ENCODE data around the gene PHF21A.

Gene PHF21A

DNA sequence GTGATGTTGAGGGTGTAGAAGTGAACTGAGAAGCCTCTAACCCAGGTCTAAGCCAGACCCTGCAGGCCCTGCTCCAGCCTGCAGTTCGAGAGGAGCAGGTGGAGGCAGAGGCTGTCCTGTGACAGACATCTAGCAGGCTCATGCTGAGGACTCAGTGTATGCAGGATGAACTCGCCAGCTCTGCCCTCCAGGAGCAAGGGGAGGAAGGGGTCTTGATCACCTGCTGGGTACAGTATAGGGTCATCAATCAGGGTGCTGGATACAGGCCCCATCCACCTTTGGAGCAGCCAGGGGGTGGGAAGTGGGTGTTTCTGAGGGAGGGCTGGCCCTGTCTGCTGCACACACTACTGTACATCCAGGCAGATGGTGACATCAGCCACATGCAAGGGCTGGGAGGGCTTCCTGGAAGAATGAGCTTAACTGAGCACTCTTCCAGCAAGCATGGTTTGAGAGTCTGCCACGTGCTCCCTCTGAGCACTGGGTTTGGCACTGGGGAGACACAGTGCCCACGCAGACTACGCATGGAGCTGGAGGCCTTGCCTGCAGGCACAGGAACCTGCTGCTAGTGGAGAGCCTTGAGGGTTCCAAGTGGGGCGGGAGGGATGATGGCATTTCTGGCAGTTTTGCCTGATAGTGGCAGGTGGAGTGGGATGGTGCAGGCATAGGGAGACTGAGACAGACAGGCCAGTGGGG, 226.6 kb downstream of the PHF21A start:
- TF ChIP-seq, protein P1, sequence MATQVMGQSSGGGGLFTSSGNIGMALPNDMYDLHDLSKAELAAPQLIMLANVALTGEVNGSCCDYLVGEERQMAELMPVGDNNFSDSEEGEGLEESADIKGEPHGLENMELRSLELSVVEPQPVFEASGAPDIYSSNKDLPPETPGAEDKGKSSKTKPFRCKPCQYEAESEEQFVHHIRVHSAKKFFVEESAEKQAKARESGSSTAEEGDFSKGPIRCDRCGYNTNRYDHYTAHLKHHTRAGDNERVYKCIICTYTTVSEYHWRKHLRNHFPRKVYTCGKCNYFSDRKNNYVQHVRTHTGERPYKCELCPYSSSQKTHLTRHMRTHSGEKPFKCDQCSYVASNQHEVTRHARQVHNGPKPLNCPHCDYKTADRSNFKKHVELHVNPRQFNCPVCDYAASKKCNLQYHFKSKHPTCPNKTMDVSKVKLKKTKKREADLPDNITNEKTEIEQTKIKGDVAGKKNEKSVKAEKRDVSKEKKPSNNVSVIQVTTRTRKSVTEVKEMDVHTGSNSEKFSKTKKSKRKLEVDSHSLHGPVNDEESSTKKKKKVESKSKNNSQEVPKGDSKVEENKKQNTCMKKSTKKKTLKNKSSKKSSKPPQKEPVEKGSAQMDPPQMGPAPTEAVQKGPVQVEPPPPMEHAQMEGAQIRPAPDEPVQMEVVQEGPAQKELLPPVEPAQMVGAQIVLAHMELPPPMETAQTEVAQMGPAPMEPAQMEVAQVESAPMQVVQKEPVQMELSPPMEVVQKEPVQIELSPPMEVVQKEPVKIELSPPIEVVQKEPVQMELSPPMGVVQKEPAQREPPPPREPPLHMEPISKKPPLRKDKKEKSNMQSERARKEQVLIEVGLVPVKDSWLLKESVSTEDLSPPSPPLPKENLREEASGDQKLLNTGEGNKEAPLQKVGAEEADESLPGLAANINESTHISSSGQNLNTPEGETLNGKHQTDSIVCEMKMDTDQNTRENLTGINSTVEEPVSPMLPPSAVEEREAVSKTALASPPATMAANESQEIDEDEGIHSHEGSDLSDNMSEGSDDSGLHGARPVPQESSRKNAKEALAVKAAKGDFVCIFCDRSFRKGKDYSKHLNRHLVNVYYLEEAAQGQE (IDR thresholded peaks at IDR 0.05; ENCODE audit: insufficient read depth in 1 of 2, low read depth in 2 of 2, low read length in 2 of 2), result no peak
- TF ChIP-seq SIN3A (IDR thresholded peaks at IDR 0.05; ENCODE audit: borderline replicate concordance, insufficient read depth, low read length), result no peak
- no peak for TF ChIP-seq POLR2AphosphoS5 (IDR thresholded peaks at IDR 0.05; ENCODE audit: low read depth, low read length)
- no peak for TF ChIP-seq FOXP2 (optimal IDR thresholded peaks at IDR 0.05; ENCODE audit: borderline replicate concordance, extremely low read depth, extremely low read length, insufficient read depth)
- no peak for TF ChIP-seq TAF1 (IDR thresholded peaks at IDR 0.05; ENCODE audit: borderline replicate concordance, insufficient read depth, low read length)

DNA sequence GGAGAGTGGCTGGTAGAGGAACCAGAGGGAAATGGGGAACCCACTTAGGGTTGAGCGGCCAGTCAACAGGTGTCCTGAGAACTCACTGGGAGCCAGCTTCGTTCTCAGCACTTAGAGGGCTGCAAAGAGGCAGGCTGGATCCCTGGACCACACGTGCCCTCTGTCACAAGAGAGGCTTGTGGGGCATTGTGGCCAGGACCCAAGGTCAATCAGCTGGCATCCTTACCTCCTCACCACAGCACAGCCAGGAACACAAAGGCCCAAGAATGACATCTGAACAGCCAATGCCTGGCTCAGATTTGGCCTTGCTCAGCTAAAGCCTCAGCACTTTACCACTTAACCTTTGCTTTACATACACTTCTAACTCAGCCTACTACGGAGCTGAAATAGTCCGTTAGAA, 228.4 kb downstream of the PHF21A start:
- TF ChIP-seq, protein P1 (IDR thresholded peaks at IDR 0.05; ENCODE audit: insufficient read depth in 1 of 2, low read depth in 2 of 2, low read length in 2 of 2), result no peak
- TF ChIP-seq POLR2AphosphoS5 (IDR thresholded peaks at IDR 0.05; ENCODE audit: low read depth, low read length) (no peak), FOXP2 (optimal IDR thresholded peaks at IDR 0.05; ENCODE audit: borderline replicate concordance, extremely low read depth, extremely low read length, insufficient read depth) (no peak), SIN3A (IDR thresholded peaks at IDR 0.05; ENCODE audit: borderline replicate concordance, insufficient read depth, low read length) (no peak), TAF1 (IDR thresholded peaks at IDR 0.05; ENCODE audit: borderline replicate concordance, insufficient read depth, low read length) (no peak)

DNA sequence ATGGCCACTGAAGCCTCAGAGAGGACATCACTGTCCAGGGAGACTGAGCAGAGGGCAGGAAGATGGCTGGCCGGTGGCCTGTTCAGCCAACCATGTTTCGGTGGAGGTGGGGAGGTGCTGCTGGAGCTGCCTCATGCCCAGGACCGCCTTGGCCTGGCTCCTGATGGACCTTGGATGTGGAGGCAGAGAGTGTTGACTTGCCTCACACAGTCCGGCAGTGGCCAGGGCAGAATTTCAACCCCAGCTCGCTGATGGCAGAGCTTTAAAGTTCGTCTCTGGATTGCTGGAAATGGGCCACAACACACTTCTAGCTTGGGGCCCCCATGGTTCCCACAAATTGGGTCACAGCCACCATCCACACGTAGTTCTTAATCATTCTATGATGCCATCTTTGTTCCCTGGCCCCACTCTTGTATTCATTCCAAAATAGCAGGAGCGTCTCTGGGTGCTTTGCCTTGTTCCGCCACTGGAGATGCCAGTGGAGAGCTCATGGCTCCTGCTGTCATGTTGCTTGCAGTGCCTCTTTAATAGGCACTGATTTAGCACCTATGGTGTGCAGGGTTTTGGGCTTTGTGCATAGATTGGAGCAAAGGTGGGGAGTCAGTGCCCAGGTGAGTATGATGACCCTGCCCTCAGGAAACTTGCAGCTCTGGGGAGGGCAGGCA, 230.2 kb downstream of the PHF21A start:
- TF ChIP-seq POLR2AphosphoS5 (IDR thresholded peaks at IDR 0.05; ENCODE audit: low read depth, low read length) (no peak), TAF1 (IDR thresholded peaks at IDR 0.05; ENCODE audit: borderline replicate concordance, insufficient read depth, low read length) (no peak), FOXP2 (optimal IDR thresholded peaks at IDR 0.05; ENCODE audit: borderline replicate concordance, extremely low read depth, extremely low read length, insufficient read depth) (no peak), SIN3A (IDR thresholded peaks at IDR 0.05; ENCODE audit: borderline replicate concordance, insufficient read depth, low read length) (no peak)
- TF ChIP-seq, protein P1 (IDR thresholded peaks at IDR 0.05; ENCODE audit: insufficient read depth in 1 of 2, low read depth in 2 of 2, low read length in 2 of 2), result no peak

DNA sequence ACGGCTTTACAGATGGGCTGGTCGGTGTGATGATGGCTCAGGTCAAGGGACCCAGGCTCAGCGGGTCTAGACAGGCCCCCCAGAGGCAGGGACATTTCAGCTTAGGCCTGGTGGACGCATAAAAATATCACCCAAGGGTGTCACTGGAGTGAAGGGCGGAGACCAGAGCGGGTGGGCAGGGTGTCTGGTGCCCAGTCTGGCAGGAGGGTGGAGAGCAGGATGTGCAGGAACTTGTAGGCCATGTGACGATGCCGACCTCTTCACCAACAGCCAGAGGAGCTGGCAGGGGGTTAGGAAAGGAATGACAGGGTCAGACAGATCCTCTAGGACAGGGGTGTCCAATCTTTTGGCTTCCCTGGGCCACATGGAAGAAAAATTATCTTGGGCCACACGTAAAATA, 231.3 kb downstream of the PHF21A start:
- TF ChIP-seq SIN3A (IDR thresholded peaks at IDR 0.05; ENCODE audit: borderline replicate concordance, insufficient read depth, low read length), result no peak
- TF ChIP-seq POLR2AphosphoS5 (IDR thresholded peaks at IDR 0.05; ENCODE audit: low read depth, low read length), result no peak
- no peak for TF ChIP-seq TAF1 (IDR thresholded peaks at IDR 0.05; ENCODE audit: borderline replicate concordance, insufficient read depth, low read length)
- TF ChIP-seq FOXP2 (optimal IDR thresholded peaks at IDR 0.05; ENCODE audit: borderline replicate concordance, extremely low read depth, extremely low read length, insufficient read depth), result no peak
- TF ChIP-seq, protein P1 (IDR thresholded peaks at IDR 0.05; ENCODE audit: insufficient read depth in 1 of 2, low read depth in 2 of 2, low read length in 2 of 2), result no peak

All from PFSK-1 (cell line).